IPS-NIHi7 (cell line): ENCODE measurements around the gene EAF1.
"Not testable (repeated sequence)": the region's sequence is repeated elsewhere in the genome, so short reads cannot be mapped to it uniquely, and the experiment has no call there.

Source experiments
- DNase-seq: peaks from one replicate; pipeline ENCODE4 v3.0.0; 2012; ENCODE audit warnings: mixed read lengths; ENCODE audit errors: extremely low spot score

EAF1 gene

DNA sequence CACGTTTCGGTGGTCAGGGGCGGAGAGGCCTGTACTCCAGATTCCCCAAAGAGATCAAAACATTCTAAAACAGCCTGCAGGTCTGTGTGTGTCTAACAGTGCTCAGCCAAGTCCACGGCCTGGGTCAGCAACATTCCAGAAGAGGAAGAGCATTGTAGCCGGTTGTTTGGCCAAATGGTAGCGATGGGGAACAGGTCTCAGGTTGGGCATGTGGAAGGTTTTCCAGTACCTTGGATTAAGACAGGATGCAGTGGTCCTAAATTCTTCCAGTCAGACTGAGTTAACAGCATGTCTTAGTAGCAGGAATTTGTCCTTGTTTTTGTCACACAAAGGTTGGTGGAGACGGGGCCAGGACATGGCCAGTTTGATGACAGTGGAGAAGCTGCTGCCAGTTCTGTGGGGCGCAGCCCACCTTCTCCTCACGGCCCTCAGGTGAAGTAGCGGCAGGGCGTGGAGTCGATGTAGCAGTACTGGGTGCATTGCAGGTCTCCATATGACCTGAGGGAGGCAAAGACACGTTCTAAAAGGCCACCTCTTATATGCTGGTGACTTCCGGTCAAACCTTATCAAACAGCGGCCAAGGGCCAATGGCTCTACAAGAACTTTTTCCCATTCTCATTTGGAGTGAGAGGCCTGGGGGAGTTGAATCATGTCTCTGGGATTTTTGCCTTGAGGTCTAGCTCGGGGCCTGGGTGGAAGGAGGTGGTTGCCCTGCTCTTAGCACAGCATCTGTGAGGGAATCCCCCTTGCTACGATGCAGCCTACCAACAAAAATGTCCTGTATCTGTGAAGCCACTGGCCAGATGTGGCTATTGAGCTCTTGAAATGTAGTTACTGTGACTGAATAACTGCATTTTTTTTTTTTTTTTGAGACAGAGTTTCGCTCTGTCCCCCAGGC, 24.1 kb downstream of the EAF1 start:
- DNase-seq: no peak

DNA sequence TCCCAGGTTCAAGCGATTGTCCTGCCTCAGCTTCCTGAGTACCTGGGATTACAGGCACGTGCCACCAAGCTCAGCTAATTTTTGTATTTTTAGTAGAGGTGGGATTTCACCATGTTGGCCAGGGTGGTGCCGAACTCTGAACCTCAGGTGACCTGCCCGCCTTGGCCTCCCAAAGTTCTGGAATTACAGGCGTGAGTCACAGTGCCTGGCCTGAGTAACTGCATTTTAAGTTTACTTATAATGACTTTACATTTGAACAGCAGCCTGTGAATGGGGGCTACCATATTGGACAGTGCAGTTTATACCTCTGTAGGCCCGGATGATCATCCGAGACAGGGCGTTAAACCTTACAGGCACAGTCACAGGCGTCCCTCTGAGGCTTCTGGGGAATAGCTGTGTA, 24.8 kb downstream of the EAF1 start:
- no peak for DNase-seq

DNA sequence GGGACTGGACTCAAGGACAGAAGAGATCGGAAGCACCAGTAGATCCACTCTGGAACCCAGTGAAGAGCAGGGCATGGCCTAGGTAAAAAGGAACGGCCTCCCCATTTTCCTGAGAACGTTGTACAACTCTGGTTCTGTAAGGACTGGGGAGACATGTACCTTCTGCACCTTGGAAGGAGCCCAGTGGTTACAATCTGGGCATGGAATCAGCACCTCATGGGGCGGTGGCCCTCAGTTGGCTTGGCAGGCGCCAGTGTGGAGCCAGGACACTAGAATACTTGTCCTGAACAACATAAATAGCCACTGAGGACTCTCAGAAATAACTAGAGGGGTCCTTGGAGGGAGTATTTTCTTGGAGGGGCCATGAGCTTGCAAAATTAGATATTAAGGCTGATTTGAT, 25.6 kb downstream of the EAF1 start:
- DNase-seq: no peak

DNA sequence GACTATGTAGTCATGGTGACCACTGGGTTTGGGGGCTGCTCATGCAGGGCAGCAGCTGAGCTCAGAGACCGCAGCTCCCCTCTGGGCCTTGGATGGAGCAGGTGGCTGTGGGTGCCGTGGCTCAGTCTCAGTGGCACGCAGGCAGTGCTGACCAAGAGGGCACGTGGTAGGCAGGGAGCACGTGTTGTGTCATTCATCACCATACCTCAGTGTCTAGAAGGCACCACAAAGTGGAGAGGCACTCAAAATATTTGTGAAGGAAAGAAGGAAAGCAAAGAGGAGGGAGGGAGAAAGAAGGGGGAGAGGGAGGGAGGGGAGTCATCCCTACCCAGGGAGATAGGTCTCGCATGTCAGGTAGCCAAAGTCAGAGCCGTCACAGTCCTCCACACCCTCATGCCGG, 26.1 kb downstream of the EAF1 start:
- DNase-seq: no peak

DNA sequence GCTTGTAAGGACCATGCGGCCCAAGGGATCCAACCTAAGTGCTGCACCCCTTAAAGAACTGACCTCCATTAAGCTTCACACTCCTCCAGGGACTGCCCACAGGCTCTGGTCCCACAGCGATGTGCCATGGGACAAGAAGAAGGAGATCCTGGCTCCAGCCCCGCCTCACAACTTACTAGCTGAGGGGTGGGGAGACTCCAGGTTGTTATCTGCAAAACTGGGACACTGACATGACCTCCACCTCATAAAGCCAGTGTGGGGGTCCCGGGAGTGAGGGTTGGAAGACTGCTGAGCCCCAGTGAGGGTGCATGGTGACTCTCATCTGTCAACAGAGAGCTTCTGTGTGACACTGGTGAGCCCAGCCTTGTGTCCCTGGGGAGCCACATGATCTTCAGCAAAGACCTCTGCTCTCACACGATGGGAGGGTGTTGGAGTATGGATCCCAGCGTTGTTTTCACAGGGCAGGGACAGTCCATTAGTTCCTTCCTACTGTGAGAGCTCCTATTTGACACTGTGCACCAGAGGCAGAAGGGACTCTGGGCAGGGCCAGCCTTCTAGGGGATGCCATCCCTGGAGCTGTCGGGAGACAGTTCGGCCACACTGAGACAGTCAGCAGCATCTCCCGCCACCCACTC, 26.7 kb downstream of the EAF1 start:
- no peak for DNase-seq

DNA sequence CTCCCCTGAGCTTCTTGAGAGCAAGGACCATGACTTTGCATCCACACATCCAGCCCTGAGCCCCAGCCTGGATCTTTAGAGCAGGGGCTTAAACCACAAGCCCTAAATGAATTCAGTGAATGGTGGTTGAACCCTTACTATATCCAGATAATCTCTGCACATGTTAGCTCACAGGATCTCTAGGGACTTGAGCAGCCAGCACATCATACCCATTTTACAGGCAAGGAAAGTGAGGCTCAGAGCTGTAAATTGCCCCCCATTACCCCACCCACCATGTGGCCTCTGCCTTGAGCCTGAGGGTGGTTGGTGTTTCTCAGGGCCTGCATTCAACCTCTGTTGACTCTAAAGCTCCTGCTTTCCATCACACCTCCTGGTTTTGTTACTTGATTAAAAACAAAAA, 27.6 kb downstream of the EAF1 start:
- DNase-seq: no peak

DNA sequence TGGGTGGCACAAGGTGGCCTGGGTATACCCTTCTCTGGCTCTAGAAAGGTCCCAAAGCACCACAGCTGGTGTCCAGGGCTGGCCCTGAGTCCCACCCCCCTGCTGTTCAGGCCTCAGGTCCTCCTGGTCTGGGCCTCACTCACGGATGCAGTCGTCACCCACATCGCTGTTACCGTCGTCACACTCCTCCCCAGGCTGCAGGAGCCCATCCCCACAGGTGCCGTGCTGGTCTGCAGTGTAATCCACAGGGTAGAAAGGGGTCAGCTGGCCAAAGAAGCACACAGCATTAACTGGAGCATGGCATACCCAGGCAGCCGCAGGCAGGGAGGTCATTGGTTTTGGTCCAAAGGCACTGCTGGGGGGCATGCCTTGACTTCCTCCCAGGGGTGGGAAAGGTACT, 28.4 kb downstream of the EAF1 start:
- no peak for DNase-seq

DNA sequence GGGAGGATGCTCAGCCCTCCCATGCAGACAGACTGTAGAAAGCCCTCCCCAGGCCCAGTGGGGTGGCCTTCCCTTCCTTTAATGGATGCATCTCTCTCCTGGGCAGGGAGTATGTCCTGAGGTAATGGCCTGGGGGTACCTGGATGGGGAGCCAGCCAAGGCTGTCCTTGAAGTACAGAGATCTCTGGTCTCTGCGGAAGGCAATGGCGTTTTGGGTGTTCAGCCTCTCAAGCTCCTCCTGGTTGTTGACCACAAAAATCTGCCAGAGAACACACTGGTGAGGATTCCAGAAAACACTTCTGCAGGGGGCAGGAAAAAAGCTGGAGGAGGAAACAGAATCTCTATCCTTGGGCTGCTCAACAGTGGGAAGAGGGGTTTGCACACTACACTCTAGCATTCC, 28.9 kb downstream of the EAF1 start:
- no peak for DNase-seq

DNA sequence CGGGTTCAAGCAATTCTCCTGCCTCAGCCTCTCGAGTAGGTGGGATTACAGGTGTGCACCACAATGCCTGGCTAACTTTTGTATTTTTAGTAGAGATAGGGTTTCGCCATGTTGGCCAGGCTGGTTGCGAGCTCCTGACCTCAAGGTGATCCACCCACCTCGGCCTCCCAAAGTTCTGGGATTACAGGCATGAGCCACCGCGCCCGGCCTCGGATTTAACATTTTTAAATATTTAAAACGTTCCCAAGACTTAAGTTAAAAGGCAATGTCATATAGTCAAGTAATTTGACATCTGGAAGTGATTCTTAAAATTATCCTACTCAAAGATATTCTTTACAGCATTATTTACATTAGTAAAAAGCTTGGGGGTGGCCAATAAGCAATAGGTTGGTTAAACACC, 29.5 kb downstream of the EAF1 start:
- DNase-seq: not testable (repeated sequence)

DNA sequence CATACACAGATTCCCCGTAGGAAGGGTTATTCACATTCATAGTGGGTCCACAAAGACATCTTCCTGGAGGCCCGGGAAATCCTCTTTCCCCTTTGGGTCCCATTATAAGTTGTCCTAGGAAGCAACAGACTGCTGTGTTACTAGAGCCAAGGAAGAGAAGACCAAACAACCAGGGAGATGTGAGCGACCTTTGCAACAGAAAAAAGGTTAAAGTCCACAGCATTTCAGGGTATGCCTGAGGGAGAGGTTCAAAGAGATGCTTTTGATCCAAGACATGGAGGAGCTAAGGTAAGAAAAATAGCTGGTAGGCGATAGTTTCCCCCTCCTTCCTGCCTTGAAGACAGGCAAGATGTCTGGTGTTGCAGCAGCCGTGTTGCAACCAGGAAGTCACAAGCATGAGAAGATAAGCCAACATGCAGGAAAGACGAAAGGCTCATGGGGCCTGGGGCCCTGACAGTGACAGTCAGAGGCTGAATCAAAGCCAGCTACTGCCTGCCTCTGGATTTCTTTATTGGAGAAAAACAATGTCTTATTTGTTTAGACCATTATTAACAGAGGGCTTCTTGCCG, 30.9 kb downstream of the EAF1 start:
- DNase-seq: no peak

DNA sequence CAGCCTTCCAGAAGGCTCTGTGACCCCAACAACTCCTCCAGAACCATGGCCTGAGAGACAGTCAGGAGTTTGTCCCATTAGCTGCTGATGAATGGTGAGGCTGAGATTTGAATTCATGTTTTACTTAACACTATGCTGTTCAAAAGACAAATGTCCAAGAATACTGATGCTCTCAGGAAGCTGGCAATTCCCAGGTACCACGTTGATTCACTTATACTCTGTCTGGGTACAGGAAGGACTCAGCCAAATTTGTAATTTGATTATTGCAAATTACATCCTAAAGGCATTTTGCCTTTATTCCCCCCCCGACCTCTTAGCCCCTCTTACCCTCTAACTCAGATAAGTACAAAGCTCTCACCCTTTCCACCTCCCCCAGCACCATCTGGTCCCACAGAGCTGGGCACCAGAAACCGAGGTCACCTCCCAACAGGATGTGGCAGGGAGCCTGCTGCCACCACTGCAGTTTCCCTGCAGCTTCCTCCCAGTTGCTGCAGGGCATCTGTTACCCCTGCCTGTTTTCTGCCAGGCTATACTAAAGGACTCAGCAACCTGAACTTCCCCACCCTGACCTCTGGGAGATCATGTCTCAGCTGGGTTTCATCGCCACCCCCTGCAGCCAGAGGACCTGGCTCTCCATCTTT, 33.6 kb downstream of the EAF1 start:
- DNase-seq: no peak

DNA sequence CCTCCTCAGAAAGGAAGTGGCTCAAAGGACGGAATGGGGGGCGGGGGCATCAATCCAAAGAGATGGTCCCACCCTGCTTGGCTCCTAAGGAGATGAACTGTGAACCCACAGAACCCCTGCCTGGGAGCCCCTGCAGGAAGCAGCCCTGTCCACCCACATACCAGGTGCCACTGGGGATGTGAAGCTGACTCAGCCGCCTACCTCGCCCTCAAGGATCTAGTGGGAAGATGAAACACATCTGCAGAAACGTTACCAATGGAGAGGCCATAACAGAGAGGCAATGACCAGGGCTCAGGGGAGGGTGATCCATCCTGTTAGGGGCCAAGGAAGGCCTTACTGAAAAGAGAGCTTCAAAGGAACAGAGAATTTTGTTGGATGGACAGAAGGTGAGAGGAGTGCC, 35.1 kb downstream of the EAF1 start:
- DNase-seq: no peak

DNA sequence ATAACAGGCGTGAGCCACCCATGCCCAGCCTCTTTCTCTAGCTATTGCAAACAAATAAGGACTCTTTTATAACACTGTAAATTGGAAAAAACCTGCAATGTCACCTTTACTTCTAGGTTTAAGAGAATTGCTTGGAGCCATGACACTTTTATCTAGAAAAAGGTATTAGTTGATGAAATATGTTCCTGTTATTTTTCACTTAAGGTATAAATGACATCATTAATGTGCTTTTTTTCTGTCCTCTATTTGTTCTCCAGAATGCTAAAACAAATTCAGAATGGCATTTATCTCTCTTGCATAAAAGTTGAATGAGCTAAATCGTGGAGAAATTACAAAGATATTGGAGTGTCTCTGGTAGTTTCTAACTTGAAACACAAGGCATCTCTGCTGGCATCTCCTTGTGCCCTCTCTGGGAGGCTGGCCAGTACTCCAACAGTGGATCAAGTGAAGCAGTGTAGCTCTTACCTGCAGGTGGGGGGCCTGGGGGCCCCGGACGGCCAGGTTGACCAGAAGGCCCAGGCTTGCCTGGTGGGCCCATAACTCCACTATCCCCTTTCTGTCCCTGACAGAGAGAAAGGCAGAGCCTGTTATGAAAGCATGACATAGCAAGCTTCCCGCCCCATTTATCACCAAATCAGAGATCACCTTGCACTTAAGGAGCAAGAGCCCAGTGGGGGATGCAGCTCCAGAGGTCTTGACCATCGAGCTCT, 38.6 kb downstream of the EAF1 start:
- no peak for DNase-seq

DNA sequence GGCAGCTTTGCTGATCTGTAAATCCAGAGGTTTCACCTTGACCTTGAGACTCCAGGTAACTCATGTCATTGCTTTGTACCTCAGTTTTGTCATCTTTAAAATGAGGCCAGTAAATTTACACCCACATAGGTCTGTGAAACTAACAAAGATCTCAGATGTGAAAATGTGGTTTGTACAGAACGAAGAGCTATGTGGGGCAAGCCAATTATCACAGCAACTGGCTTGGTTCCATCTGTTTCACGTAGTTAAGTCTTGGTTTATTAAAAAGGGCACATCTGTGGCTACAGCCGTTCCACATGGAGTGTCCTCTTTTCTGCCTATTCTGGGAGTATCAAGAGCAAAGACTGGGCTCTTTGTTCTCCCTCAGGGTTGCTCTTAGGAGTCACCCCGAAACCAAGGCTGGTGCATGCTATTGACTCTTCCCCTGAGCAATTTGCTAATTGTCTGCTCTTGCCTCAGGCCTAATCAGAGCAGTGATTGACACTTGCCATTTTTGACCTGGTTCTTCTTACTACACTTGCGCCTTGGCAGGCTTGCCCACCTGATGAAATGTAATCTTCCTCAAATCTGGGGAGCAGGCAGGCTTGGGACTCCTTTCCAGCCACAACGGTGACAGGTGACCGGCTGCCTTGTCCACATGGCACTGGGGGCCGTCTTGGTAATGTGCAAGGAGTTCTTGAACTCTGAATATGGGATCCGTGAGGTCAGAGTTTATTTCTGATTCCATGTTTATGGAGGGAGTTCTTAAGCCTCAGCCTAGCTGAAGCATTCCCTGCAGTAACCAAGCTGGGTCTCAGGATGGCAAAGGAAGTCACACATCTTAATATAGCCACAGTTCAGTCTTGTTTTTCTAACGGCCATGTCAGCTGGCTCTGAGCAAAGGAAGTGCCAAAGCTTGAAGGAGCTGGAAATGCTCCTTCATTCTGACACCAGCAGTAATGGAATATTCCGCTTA, 40.1 kb downstream of the EAF1 start:
- DNase-seq: no peak

DNA sequence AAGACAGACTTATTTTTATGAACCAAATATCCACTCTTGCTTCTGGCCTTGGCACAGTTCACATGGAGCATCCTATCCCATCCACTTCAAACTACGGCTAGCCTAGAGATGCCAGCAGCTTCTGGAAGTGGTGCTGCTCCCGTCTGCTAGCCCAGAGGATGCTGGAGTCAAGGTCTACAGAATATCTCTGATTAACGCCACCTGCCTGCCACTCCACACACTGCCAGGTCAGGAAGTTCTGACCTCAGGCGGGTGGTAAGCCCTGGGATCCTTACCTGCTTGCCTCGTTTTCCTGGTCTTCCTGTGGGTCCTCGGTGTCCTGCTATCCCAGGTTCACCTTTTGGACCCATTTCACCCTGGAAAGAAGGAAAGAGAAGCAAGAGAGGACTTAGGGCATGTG, 42.9 kb downstream of the EAF1 start:
- DNase-seq: peak; percentile 80

DNA sequence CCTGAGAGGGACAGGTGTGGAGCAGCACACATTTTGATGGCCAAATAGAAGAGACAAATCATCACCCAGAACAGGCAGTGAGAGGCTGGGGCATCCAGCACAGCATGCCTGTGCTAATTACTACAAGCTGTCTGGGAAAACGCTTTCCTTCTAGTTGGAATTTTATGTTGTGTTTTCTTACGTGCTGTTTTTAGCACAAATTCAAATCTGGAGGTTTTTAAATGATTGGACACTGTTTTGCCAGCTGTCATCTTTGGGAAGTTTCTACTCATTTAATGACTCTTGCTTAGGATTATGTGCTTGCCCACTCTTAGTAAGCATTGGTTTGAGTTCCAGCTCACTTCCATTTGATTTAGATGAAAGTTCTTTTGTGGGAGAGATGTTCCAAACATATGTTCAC, 43.5 kb downstream of the EAF1 start:
- DNase-seq: no peak

DNA sequence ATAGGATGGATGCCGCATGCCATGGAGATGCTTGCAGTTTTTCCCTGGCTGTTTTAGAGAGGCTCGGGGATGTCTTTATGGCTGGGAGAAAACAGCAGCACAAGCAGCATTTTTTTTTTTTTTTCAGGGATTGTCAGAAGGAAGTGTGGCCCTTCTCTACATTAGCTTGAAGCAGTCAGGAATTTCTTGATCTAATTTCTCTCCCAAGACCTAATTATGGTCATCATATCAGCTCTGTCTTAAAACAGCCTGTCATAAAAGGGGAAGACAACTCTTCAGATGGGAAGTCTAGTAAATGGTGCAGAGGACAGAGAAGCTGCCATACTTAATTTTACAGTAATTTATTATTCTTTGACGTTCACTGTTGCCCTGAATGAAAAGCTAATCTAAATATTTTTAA, 44.5 kb downstream of the EAF1 start:
- no peak for DNase-seq

DNA sequence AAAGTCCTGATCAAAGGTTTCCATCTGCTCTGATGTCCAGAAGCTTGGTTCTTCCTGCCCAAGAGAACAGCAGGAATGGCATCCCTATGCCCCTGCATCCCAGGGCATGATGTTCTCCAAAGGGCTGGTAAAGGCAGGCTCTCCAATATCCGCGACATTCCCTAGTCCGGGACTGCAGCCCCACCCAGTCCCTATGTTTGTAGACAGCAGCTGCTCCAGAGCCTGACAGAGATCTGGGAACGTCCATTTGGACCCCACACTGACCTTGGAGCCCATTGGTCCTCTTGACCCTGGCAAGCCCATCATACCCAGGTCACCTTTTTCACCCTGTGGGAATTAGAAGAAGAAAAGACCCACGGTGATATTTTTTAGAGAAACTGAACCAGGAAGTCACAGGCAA, 47.8 kb downstream of the EAF1 start:
- DNase-seq: no peak

DNA sequence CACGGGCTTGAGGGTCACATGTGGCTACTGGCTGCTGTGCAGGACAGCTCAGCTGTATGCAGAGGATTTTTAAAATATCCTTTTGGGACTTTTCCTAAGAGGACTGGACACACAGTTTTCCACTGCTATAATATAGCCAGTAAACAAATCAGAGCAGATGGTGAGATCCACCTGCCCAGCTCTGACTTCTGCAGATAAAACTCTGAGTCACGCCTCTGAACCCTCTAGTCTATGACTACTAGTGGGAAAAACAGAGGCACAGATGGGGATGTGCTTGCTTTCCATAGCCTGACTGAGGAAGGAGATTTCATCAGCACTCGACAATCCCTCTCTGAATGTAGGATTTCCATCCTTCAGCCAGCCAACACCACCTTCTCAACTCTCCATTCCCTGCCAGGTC, 49.0 kb downstream of the EAF1 start:
- DNase-seq: no peak

DNA sequence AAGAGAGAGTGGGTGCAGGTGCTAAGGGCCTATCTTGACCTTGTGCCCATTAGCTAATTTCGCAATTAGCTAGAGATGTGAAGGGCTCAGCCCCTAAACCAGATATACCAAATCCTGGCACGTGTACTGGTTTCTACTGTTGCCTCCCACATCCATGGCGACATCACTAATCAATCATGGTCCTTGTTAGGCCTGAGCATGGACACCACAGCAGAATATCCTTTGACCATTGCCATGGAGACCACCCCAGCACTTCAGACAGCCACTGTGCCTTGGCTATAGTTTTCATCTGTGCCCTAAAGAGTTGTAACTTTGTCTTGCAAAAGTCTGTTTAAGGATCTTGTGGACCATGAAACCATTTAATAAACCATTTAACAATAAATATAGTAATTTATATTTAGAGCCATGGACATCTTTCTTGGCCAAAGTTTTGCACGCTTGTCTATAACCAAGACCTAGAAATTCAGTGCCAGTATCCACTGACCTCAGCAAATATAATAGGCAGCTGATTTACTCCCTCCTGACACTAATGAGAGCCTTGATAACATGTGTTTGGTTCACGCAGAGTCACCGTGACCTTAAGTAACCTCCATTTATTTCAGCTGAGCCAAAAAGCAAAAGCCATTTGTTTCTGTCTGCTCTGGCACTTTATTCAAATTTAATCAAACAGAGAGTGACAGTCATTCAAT, 50.7 kb downstream of the EAF1 start:
- no peak for DNase-seq
